ENCODE results near the gene PGS1. TPM values are rescaled to one million over a fixed set of nuclear protein-coding genes. Genes with fewer than 3 reads are reported as not detected.

Gene PGS1
- total RNA-seq, 1 donor from 2014 or later, result 45.2 TPM

DNA sequence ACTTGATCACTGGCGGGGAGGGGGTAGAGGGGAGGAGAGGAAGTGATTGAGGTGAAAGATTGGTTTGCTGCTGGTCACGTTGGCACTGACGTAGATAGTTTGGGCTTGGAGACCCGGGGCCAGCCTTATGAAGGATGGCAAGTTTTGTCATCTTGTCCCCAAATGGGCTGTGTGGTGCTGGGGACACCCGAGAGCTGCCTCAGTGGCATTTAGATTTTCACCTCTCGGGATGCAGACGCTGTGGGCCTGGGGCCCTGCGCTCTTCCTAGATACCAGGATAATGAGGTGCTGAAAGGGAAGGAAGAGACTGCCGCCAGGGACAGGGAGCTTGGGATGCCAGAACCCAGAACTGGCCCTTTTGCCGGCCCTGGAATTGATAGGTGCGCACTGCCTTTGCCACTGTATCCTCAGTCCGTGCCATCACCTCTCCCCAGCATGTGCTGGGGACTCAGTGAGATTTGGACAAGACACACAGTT is 17.2 kb upstream of the PGS1 start:
- Histone ChIP-seq H3K4me2 (peak overlapping the region; percentile 97), H3F3A (ENCODE audit: low read depth) (peaks cover 48% of the 10 kb centered on the region), H3K36me3 (no peaks in the 10 kb centered on the region), H3K27me3 (peaks cover 35% of the 10 kb centered on the region), H3K9me3 (ENCODE audit: low read depth) (no peaks in the 10 kb centered on the region), H4K20me1 (ENCODE audit: low read depth) (peaks cover 33% of the 10 kb centered on the region), H2AFZ (replicated peaks) (no peak overlapping the region), H3K27ac (no peak overlapping the region), H3K79me2 (ENCODE audit: low read depth) (peaks cover 14% of the 10 kb centered on the region), H3K9ac (no peak overlapping the region), H3K4me3 (peak overlapping the region; percentile 92), H3K4me1 (peaks cover 62% of the 10 kb centered on the region)
- H3K27ac Mint-ChIP-seq, result no peak overlapping the region
- H3K4me3 Mint-ChIP-seq, result peak overlapping the region; percentile 86
- TF ChIP-seq EZH2phosphoT487 (IDR thresholded peaks at IDR 0.05) (no peak), EZH2 (IDR thresholded peaks at IDR 0.05) (no peak), CTCF (IDR thresholded peaks at IDR 0.05) (no peak)
- no peaks in the 10 kb centered on the region for H3K9me3 Mint-ChIP-seq
- H3K27me3 Mint-ChIP-seq (ENCODE audit: insufficient read depth, low read depth), result peaks cover 8% of the 10 kb centered on the region
- no peak for DNase-seq (ENCODE audit: low spot score)
- H3K36me3 Mint-ChIP-seq, result peaks cover 3% of the 10 kb centered on the region
- H3K4me1 Mint-ChIP-seq, result peaks cover 66% of the 10 kb centered on the region

GRCh38 chr17:78362232-78362631 is 16.2 kb upstream of the PGS1 start:
- H3K4me1 Mint-ChIP-seq, result peaks cover 68% of the 10 kb centered on the region
- Histone ChIP-seq H3K27me3 (peaks cover 26% of the 10 kb centered on the region), H3K4me1 (peaks cover 62% of the 10 kb centered on the region), H3K9ac (no peak overlapping the region), H4K20me1 (ENCODE audit: low read depth) (peaks cover 24% of the 10 kb centered on the region), H3K79me2 (ENCODE audit: low read depth) (peaks cover 14% of the 10 kb centered on the region), H3K27ac (no peak overlapping the region), H2AFZ (replicated peaks) (no peak overlapping the region), H3K4me2 (no peak overlapping the region), H3F3A (ENCODE audit: low read depth) (peaks cover 58% of the 10 kb centered on the region), H3K9me3 (ENCODE audit: low read depth) (no peaks in the 10 kb centered on the region), H3K4me3 (no peak overlapping the region), H3K36me3 (no peaks in the 10 kb centered on the region)
- H3K27me3 Mint-ChIP-seq (ENCODE audit: insufficient read depth, low read depth), result peaks cover 8% of the 10 kb centered on the region
- TF ChIP-seq EZH2 (IDR thresholded peaks at IDR 0.05) (no peak), EZH2phosphoT487 (IDR thresholded peaks at IDR 0.05) (no peak), CTCF (IDR thresholded peaks at IDR 0.05) (no peak)
- no peaks in the 10 kb centered on the region for H3K36me3 Mint-ChIP-seq
- no peak overlapping the region for H3K4me3 Mint-ChIP-seq
- DNase-seq (ENCODE audit: low spot score), result no peak
- H3K27ac Mint-ChIP-seq, result no peak overlapping the region
- no peaks in the 10 kb centered on the region for H3K9me3 Mint-ChIP-seq

GRCh38 chr17:78362671-78363070 is 15.8 kb upstream of the PGS1 start:
- Histone ChIP-seq H3K79me2 (ENCODE audit: low read depth) (peaks cover 10% of the 10 kb centered on the region), H2AFZ (replicated peaks) (no peak overlapping the region), H4K20me1 (ENCODE audit: low read depth) (peaks cover 19% of the 10 kb centered on the region), H3K27me3 (peaks cover 21% of the 10 kb centered on the region), H3K4me2 (no peak overlapping the region), H3F3A (ENCODE audit: low read depth) (peaks cover 60% of the 10 kb centered on the region), H3K4me3 (no peak overlapping the region), H3K9ac (no peak overlapping the region), H3K9me3 (ENCODE audit: low read depth) (no peaks in the 10 kb centered on the region), H3K4me1 (peaks cover 61% of the 10 kb centered on the region), H3K27ac (no peak overlapping the region), H3K36me3 (no peaks in the 10 kb centered on the region)
- no peaks in the 10 kb centered on the region for H3K36me3 Mint-ChIP-seq
- peaks cover 69% of the 10 kb centered on the region for H3K4me1 Mint-ChIP-seq
- no peaks in the 10 kb centered on the region for H3K9me3 Mint-ChIP-seq
- DNase-seq (ENCODE audit: low spot score), result no peak
- peaks cover 8% of the 10 kb centered on the region for H3K27me3 Mint-ChIP-seq (ENCODE audit: insufficient read depth, low read depth)
- H3K27ac Mint-ChIP-seq, result no peak overlapping the region
- TF ChIP-seq CTCF (IDR thresholded peaks at IDR 0.05), result no peak
- TF ChIP-seq EZH2 (IDR thresholded peaks at IDR 0.05), result no peak
- TF ChIP-seq EZH2phosphoT487 (IDR thresholded peaks at IDR 0.05), result no peak
- H3K4me3 Mint-ChIP-seq, result no peak overlapping the region
